PC-3 (cell line): Measurements from ENCODE around the gene RIC1.

Experiments
- EZH2 ChIP-seq: fragments of 300-600 bp; sonication (generic); IDR thresholded peaks from one replicate; pipeline ENCODE4 v1.6.1; 2017; ENCODE audit warnings: antibody characterized with exemption, mild to moderate bottlenecking, low read length; ENCODE audit not compliant: unreplicated experiment
- TF ChIP-seq, protein P1 (sequence below): fragments of 300-600 bp; sonication (generic); conservative IDR thresholded peaks from 2 replicates; pipeline ENCODE4 v1.5.1; 2017; ENCODE audit warnings: antibody characterized with exemption, low read depth, mild to moderate bottlenecking, low read length

DNA sequence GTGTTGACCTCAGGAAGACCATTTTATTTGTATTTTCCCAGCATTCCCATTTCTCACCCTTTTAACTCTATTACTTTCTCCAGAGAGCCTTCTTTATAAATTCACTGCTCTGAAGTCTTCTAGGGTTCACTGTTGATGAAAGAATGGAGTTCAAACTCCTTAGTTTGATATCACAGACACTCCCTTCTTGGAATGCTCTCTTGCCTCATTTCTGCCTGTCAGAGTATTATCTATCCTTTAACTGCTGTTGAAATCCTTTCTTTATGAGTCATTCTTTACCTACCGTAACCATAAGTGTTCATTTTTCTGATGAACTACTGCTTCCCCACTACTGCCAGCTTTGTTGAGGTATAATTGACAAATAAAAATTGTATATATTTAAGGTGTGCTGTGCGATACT lies 4.3 kb downstream of the RIC1 start:
- TF ChIP-seq, protein P1, sequence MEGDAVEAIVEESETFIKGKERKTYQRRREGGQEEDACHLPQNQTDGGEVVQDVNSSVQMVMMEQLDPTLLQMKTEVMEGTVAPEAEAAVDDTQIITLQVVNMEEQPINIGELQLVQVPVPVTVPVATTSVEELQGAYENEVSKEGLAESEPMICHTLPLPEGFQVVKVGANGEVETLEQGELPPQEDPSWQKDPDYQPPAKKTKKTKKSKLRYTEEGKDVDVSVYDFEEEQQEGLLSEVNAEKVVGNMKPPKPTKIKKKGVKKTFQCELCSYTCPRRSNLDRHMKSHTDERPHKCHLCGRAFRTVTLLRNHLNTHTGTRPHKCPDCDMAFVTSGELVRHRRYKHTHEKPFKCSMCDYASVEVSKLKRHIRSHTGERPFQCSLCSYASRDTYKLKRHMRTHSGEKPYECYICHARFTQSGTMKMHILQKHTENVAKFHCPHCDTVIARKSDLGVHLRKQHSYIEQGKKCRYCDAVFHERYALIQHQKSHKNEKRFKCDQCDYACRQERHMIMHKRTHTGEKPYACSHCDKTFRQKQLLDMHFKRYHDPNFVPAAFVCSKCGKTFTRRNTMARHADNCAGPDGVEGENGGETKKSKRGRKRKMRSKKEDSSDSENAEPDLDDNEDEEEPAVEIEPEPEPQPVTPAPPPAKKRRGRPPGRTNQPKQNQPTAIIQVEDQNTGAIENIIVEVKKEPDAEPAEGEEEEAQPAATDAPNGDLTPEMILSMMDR: no peak
- TF ChIP-seq EZH2: no peak
